Amniotic stem cell (primary cell): ENCODE measurements around the gene HERPUD2.
"Not testable (repeated sequence)": the region's sequence is repeated elsewhere in the genome, so short reads cannot be mapped to it uniquely, and the experiment has no call there.

ENCODE experiments used
- DNase-seq: peaks from one replicate; lab custom pipeline; 2025; lab: John Stamatoyannopoulos, UW

Gene HERPUD2

DNA sequence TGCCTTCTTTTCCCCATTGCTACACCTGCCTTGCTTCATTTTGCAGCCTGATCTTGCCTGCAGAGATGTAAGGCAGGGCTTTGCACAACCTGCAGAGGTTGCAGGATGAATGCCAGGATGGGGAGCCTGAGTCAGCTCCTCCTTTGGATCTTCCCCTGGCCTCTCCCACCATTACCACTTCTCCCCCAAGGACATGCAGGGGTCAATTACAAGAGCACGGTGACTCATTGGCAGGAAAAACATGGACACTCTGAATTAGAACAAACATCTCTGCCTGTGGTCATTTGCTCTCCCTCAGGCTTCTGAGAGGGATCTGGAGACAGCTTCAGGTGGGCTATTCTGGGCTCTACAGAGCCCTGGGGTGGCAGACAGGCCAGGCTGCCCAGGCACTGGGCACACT is 89.2 kb downstream of the HERPUD2 start:
- DNase-seq: no peak

DNA sequence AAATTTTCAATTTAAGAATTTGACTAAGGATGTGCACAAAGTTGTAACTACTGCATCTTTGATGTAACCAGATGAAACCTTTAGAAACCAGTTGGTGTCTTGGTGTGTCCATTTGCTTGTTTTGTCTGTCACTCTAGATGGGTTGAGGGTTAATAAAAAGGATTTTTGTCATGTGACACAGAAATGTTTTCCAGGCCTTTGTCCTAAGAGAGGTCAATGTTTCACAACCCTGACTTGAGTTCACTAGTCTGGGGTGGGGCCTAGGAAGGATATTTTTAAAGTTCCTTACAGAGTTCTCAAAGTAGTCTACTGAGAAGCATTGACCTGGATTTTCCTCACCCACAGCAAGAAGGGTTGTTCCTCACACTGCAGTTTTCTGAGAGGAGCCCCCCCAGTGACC is 90.3 kb downstream of the HERPUD2 start:
- no peak for DNase-seq

DNA sequence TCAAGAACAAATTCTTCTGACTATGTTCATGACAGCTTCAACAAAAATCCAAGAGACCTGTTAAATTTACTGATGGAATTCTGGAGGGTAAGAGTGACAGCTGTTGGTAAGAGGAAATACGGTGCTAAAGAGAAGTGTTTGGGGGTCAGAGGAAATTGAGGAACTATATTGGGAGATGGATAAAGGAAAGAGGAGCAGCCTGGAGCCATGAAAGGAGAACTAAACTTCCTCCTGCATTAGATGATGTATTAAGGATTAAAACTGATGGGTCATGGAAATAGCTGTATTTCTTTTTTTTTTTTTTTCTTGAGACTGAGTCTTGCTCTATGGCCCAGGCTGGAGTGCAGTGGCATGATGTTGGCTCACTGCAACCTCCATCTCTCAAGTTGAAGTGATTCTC is 95.3 kb downstream of the HERPUD2 start:
- DNase-seq: no peak

DNA sequence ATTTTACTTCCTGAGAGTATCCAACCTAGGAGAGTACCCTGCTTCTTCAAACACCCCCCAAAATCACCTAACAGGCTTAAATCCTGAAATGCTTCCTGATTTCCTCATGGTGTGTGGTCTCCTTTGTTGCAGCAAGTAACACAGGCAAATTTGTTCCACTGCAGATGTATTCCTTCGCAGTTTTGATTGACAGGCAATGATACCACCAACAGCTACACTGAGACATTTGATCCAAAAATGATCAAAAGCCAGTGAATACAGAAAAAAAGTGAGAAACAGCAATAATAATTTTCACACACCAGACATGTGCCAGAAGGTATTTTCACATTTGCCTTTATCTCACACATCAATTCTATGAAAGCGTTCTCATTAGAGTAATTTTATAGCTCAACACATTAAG is 95.9 kb downstream of the HERPUD2 start:
- DNase-seq: no peak

GRCh38 chr7:35596061-35596460 is 98.9 kb downstream of the HERPUD2 start:
- DNase-seq: no peak

DNA sequence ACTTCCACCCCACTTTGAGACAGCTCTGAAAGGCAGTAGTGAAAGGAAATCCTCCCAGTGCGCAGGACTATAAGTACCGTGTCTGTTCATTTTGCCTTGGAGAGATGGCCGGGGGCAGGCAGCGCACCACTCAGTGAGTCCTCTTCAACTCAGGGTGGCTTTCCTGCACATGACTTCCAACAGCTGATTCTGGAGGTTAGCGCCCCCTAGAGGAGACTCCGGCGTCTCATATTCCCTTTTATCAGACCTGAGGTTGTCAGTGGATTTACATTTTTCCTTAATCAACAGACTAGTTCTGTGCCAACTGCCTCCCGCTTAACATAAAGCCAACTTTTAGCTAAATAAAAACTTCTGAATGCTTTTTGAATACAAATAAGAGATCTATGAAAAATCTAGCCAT is 101.0 kb downstream of the HERPUD2 start:
- no peak for DNase-seq

- DNase-seq: no peak
Measured at GRCh38 chr7:35588647-35589046, 106.3 kb downstream of the HERPUD2 start.

GRCh38 chr7:35584990-35585389 is 109.9 kb downstream of the HERPUD2 start:
- no peak for DNase-seq

- DNase-seq: not testable (repeated sequence)
Measured at GRCh38 chr7:35584533-35584932, 110.4 kb downstream of the HERPUD2 start.
